NK-92 (cell line): ENCODE data around the gene FOXA1.
"Not testable (repeated sequence)": the region's sequence is repeated elsewhere in the genome, so short reads cannot be mapped to it uniquely, and the experiment has no call there.

Source experiments
- DNase-seq: peaks from one replicate; lab custom pipeline; 2025; ENCODE audit not compliant: unreplicated experiment; lab: John Stamatoyannopoulos, UW

The FOXA1 gene

GRCh38 chr14:37563189-37563588 is 31.9 kb downstream of the FOXA1 start:
- DNase-seq, result no peak

DNA sequence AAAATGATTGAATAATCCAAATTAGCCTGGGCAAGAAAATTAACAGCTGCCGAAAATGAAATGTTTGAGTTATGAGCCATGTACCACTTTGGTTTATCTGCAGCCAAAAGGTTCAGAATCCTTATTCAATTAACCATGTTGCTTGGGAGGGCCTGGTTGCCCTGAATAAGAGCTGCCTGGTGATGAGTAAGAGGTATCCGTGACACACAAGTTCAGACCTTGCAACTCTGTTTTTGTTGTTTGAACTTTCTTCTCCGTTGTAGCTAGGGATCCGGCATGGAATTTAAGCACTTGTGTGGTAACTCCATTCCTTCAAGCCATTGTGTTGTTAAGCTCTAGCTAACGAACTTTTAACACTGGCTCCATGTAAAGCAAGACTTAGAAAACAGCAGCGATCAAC is 35.7 kb downstream of the FOXA1 start:
- no peak for DNase-seq

GRCh38 chr14:37558740-37559139 is 36.3 kb downstream of the FOXA1 start:
- DNase-seq, result no peak

DNA sequence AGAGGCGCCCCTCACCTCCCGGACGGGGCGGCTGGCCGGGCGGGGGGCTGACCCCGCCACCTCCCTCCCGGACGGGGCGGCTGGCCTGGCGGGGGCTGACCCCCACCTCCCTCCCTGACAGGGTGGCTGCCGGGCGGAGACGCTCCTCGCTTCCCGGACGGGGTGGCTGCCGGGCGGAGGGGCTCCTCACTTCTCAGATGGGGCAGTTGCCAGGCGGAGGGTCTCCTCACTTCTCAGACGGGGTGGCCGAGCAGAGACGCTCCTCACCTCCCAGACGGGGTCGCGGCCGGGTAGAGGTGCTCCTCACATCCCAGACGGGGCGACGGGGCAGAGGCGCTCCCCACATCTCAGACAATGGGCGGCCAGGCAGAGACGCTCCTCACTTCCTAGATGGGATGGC is 39.5 kb downstream of the FOXA1 start:
- not testable (repeated sequence) for DNase-seq

- DNase-seq, result no peak
Measured at GRCh38 chr14:37553935-37554550, 41.0 kb downstream of the FOXA1 start.

GRCh38 chr14:37551119-37551518 is 43.9 kb downstream of the FOXA1 start:
- DNase-seq, result no peak

DNA sequence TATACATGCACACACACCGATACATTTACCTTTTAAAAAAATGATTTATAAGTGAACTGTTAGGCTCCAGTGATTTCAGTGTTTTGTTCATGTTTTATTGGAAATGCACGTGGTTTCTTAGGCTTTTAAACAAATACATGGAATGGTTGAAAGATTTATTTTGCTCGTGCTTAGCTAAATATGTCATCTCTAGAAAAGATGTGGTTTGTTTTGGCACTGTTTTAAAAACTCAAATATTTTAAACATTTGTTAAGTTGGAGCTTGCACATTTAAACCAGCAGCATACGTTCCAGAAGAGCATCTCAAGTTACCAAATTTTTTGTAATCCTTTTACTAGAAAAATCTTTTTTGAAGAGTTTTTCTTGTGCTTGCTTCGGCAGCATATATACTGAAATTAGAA is 44.5 kb downstream of the FOXA1 start:
- DNase-seq, result no peak

DNA sequence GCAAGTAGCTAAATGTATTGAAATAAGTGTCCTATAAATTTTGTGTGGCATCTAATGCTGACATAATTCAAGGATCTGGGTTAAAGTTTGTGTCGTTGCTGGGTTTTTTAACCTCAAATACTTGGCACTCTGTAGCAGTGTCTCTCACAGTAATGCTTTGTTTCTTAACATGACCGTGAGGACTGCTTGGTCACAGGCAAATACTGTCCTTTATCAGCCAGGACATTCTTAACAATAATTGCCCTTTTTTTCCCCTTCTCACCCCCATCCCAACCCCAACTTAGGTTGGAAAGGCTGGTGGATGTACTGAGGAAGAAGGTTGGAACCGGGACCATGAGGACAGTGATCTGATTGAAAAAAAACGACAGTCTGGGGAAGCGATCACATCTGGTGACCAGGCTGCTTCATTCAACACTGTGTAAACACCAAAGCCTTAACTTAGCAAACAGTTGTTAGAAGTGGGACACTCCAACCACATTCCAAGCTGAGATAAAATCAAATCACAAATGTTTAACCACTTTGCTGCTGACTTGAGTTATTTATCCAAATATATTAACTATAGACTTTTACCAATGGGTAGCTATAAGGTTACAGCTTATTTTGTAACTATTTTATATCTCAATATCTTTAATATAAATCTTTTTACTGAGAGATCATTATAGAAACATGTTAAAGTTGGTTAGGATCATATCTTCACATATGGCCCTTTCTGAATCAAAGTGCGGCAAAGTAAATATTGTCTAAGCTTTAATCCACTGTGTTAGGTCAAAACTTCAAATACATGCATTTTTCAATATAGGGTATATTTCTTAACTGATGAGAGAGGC is 48.2 kb downstream of the FOXA1 start:
- no peak for DNase-seq

DNA sequence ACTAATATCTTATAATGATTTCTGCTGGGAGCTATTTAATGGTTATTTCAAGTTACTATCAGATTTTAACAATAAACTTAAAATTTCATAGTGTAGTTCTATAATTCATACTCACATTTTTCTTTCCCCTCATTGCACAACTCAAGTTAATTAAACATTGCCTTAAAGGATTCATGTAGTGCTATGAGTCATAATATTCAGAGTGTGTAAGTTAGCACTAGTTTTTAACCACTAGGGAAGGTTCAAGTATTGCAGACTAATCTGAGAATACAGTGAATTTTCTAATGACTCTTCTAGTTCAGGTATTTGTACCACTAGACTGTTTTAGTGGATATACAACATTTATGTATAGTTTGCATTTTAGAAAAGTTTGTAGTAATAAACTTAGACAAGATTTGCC is 49.9 kb downstream of the FOXA1 start:
- DNase-seq, result no peak

- no peak for DNase-seq
Measured at GRCh38 chr14:37544407-37544806, 50.6 kb downstream of the FOXA1 start.

- no peak for DNase-seq
Measured at GRCh38 chr14:37539992-37540391, 55.1 kb downstream of the FOXA1 start.
